Ovary (tissue), 9 donors: ENCODE measurements around the gene POLD2. TPM values are rescaled to one million over a fixed set of nuclear protein-coding genes. Genes with fewer than 3 reads are reported as not detected.

Experiments used
- DNase-seq, 5 donors: peaks; one replicate each; pipeline ENCODE4 v3.0.0-alpha.2; 2019 to 2020
- H3K27ac ChIP-seq, 2 donors: fragments of 200-600 bp; one replicate each; pipeline versions ENCODE4 v1.5.1 to v1.8.0; 2019 to 2022
- H3K27me3 ChIP-seq: fragments of 200-600 bp; one replicate; pipeline ENCODE4 v1.8.0; 2022
- H3K36me3 ChIP-seq: fragments of 200-600 bp; sonication (generic); one replicate; pipeline ENCODE4 v1.5.1; 2019
- H3K4me1 ChIP-seq: one replicate; pipeline ENCODE4 v1.8.1; 2013; ENCODE audit warnings: mild to moderate bottlenecking, moderate library complexity; ENCODE audit not compliant: insufficient read depth
- H3K4me3 ChIP-seq: fragments of 200-600 bp; sonication (generic); one replicate; pipeline ENCODE4 v1.5.1; 2017
- H3K9me3 ChIP-seq, 2 donors: fragments of 200-600 bp in 1 of 2; sonication (generic) in 1 of 2; one replicate each; pipeline versions ENCODE4 v1.5.1 to v1.8.1; 2013 to 2019; ENCODE audit warnings: mild to moderate bottlenecking in 1 of 2, moderate library complexity in 1 of 2
- EP300 ChIP-seq: sonication (generic); formaldehyde crosslinking; IDR thresholded peaks from one replicate; pipeline ENCODE4 v1.6.1; 2017; ENCODE audit warnings: antibody characterized with exemption
- POLR2A ChIP-seq: fragments of 450-650 bp; IDR thresholded peaks from one replicate; pipeline ENCODE4 v1.6.1; 2017; ENCODE audit warnings: antibody characterized with exemption, mild to moderate bottlenecking, moderate library complexity
- WGBS, 3 donors: extraction: QIAGEN DNeasy Blood & Tissue Kit in 1 of 3; methylation state at CpG; one replicate each; pipeline versions ENCODE4 v1.1.5 to v1.1.7; 2013 to 2017; 5-methylcytosine and 5-hydroxymethylcytosine counted together
- intact Hi-C, 4 donors: fragments of 100-400 bp; cut with DNase I; formaldehyde crosslinking; loops; one replicate each; pipeline versions ENCODE4 v1.11.0 to v1.15.1; 2022 to 2023
- polyA plus RNA-seq, 2 donors: library from polyadenylated mRNA; stranded (reverse); fragments of 200-250 nt in 1 of 2; fragments of 350-450 nt in 1 of 2; fragmentation: Illumina TruSeq in 1 of 2; extraction: RNeasy Lipid Tissue Mini Kit (QIAGEN cat#74804) in 1 of 2; gene quantifications; one replicate each; pipeline ENCODE4 v1.2.3, GENCODE V29; 2013 to 2014
- total RNA-seq, 7 donors: library from RNA; depleted of rRNA in 2 of 7; stranded (reverse); fragments of >200 nt in 2 of 7; fragmentation: NEBNext Ultra II Directional in 3 of 7; extraction: Animal tissue kit (Norgen Biotek cat#: 25700) in 3 of 7; gene quantifications; one replicate each; pipeline versions ENCODE4 v1.1.0 to v1.2.4, GENCODE V29; 2016 to 2023
- TF ChIP-seq, protein P1 (sequence below), 3 donors: fragments of 450-650 bp in 2 of 3; fragments of 200-600 bp in 1 of 3; IDR thresholded peaks; one replicate each; pipeline versions ENCODE4 v1.5.1 to v1.8.0; 2016 to 2022; ENCODE audit warnings: antibody characterized with exemption in 3 of 3, mild to moderate bottlenecking in 1 of 3
- donor health status: DM: no; HTN: no; CAD: no; lungs with moderate emphysema.
- donor health status: DM: no; HTN: no; CAD: no.
- donor health status: Bipolar disorder and iron deficiency.
- donor health status: DM: yes; HTN: yes; CAD: no.
- donor health status: DM: no; HTN: no; CAD: no.
- donor health status: DM: yes; HTN: yes; CAD: no.

POLD2 gene
- total and polyA plus RNA-seq, 9 donors = 35.3 to 118 (median 73.5) TPM

DNA sequence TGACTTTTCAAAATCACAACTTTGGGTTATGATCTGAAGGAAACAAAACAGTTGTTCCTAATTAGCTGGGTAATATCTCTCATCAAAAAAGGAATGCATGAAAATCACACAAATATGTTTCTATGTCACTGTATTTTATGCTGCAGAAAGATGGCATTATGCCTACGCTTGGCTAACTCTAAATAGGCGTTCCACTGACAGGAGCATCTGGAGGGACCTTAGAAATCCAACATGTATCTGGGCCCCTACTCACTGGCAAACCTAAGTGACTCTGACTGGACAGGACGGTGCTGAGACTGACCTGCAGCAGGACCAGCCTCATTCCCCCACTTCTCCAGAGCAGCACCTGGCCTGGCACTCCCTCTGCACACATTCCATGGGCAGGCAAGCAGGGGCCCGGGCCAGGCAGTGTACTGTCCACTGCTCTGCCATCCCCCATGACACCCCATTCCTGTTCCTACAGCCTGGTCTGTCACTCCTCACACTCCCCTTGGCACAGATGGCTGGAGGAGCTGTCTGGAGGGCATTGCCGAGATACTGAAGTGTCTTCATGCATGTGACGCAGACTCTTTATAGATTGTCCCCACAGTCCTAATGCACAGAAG is 20.4 kb upstream of the POLD2 start:
- TF ChIP-seq POLR2A = no peak
- TF ChIP-seq EP300 = no peak
- TF ChIP-seq, protein P1, sequence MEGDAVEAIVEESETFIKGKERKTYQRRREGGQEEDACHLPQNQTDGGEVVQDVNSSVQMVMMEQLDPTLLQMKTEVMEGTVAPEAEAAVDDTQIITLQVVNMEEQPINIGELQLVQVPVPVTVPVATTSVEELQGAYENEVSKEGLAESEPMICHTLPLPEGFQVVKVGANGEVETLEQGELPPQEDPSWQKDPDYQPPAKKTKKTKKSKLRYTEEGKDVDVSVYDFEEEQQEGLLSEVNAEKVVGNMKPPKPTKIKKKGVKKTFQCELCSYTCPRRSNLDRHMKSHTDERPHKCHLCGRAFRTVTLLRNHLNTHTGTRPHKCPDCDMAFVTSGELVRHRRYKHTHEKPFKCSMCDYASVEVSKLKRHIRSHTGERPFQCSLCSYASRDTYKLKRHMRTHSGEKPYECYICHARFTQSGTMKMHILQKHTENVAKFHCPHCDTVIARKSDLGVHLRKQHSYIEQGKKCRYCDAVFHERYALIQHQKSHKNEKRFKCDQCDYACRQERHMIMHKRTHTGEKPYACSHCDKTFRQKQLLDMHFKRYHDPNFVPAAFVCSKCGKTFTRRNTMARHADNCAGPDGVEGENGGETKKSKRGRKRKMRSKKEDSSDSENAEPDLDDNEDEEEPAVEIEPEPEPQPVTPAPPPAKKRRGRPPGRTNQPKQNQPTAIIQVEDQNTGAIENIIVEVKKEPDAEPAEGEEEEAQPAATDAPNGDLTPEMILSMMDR (IDR thresholded peaks at IDR 0.05) = no peak
- H3K9me3 ChIP-seq = no peaks in the 10 kb centered on the region
- H3K27me3 ChIP-seq = no peaks in the 10 kb centered on the region
- peak in 4 of 5 donors; percentile 5 to 12 (median 8) for DNase-seq
- no peak overlapping the region for H3K27ac ChIP-seq
- no peaks in the 10 kb centered on the region for H3K36me3 ChIP-seq
- peaks cover 9% of the 10 kb centered on the region for H3K4me1 ChIP-seq
- WGBS, 3 donors = 78 to 86% (median 83%) methylated on average over 6 of the region's 6 CpGs
- no peak overlapping the region for H3K4me3 ChIP-seq
- intact Hi-C loops = no loop called here

DNA sequence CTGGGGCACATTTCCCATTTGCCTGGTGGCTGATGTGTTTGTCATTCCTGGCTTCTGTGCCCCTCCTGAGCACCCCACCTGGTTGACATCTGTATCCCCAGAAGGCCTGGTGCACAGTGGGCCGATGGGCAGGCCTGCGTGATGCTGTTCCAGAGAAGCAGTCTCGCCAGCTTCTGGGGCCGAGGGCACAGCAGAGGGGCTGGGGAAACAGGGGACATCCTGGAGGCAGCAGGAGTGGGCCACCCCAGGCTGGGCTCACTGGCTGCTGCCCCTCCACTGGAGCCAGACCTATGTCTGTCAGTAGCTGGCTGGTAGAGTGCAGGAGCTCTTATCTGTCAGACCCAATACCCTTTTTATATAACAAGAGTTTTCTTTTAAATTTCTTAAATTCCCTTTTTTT is 18.7 kb upstream of the POLD2 start:
- Histone ChIP-seq H3K36me3 (no peaks in the 10 kb centered on the region), H3K9me3 (no peaks in the 10 kb centered on the region), H3K27me3 (no peaks in the 10 kb centered on the region), H3K4me1 (peaks cover 9% of the 10 kb centered on the region), H3K27ac (no peak overlapping the region), H3K4me3 (no peak overlapping the region)
- TF ChIP-seq POLR2A (no peak), EP300 (no peak)
- TF ChIP-seq, protein P1 (IDR thresholded peaks at IDR 0.05) = no peak
- intact Hi-C loops = no loop called here
- WGBS, 3 donors = 85 to 95% (median 95%) methylated on average over 4 of the region's 4 CpGs
- DNase-seq = peak in 1 of 5 donors; percentile 13

DNA sequence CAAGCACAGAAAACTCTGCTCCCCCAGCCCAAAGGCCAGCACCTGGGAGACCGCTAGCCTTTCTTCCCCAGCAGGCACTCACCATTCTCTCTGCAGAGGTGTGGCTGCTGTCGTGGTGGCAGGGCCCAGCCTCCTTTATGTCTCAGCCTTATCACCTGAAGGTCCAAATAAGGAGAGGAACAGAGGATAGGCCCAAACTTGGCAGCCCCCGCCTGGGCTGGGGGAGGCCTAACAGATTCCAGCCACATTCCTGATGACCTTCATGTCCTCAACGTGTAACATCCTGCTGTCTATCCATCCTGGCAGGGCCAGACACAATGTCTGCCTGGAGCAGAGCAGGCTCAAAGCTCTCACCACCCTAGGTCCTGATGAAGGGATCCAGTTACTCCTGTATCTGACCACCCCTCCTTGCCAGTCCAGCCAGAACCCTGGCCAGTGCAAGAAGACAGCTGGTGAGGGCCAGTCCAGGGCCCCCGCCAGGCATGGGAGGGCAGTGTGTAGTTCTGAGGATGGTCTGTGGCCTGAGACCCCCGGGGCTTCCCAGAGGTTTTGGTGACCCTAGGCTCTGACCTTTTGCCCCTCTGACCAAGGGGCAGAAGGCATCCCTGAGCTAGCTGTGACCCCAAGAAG is 18.0 kb upstream of the POLD2 start, which contains the start of gene MYL7:
MYL7 (minus strand) TSS at position 112 of the 630 bp plus-strand sequence; CDS start at position 85, 27 bp downstream.
- peak in 2 of 5 donors; percentile 8 to 27 for DNase-seq
- intact Hi-C loops = no loop called here

DNA sequence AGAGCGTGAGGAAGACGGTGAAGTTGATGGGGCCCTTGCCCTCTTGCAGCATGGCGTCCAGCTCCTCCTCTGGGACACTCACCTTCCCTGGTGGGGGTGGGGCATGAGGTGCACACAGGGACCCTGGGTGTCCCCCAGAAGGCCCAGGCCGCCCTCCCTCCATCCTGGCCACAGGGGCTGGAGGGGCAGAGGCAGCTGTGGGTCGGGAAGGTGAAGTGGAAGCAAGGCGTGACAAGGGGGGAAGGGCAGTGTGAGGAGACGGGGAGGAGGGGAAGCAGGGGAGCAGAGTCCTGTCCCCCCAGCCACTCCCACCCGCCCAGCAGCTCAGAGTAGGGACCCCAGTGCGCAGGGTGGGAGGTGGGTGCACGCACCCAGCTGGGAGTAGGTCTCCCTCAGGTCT is 17.0 kb upstream of the POLD2 start:
- H3K36me3 ChIP-seq = no peaks in the 10 kb centered on the region
- H3K4me1 ChIP-seq = peaks cover under 1% of the 10 kb centered on the region
- no peaks in the 10 kb centered on the region for H3K27me3 ChIP-seq
- H3K27ac ChIP-seq = no peak overlapping the region
- intact Hi-C loops = no loop called here
- TF ChIP-seq, protein P1 (IDR thresholded peaks at IDR 0.05) = no peak
- TF ChIP-seq POLR2A (no peak), EP300 (no peak)
- H3K9me3 ChIP-seq = no peaks in the 10 kb centered on the region
- H3K4me3 ChIP-seq = no peak overlapping the region
- DNase-seq = peak in 2 of 5 donors; percentile 17 to 31
- 91 to 93% (median 91%) methylated on average over 10 of the region's 10 CpGs for WGBS, 3 donors

More for the DNA sequence above, 18.0 kb upstream of the POLD2 start, which contains the start of gene MYL7:
- Histone ChIP-seq H3K9me3 (no peaks in the 10 kb centered on the region), H3K36me3 (no peaks in the 10 kb centered on the region), H3K4me3 (no peak within 1 kb of the TSS), H3K27me3 (no peaks in the 10 kb centered on the region), H3K4me1 (peaks cover 8% of the 10 kb centered on the region), H3K27ac (no peak within 1 kb of the TSS)
- TF ChIP-seq POLR2A (no peak), EP300 (no peak)
- TF ChIP-seq, protein P1 (IDR thresholded peaks at IDR 0.05) = no peak
- WGBS, 3 donors = 68 to 72% (median 68%) methylated on average over 6 of the region's 6 CpGs
